ENCODE data around the gene RASGRF2.
A peak's percentile ranks its signal among the peaks of the same experiment; 100 is the strongest.

Gene RASGRF2

GRCh38 chr5:81171769-81172168, 211.6 kb downstream of the RASGRF2 start:
- no peak for DNase-seq (ENCODE audit: low spot score)

DNA sequence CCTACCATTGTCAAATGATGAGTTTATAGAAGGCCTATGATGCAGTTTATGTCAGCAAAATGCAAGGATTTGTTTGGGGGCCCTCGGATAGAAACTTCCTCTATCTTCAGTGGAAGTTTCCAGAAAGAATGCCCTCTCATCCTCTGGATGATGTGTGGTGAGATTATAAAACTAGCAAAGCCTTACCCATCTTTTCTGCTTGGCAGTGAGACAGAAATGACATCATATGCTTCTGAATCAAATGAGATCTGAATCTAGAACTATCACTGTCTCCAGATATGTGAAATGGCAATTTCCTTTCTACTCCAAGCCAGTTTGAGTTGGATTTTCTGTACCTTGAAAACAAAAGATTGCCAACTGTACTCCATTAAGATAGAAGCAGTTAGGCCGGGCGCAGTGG, 212.5 kb downstream of the RASGRF2 start:
- no peak for DNase-seq (ENCODE audit: low spot score)

- DNase-seq (ENCODE audit: low spot score), result no peak
These were observed 216.9 kb downstream of the RASGRF2 start for GRCh38 chr5:81177061-81177460.

DNA sequence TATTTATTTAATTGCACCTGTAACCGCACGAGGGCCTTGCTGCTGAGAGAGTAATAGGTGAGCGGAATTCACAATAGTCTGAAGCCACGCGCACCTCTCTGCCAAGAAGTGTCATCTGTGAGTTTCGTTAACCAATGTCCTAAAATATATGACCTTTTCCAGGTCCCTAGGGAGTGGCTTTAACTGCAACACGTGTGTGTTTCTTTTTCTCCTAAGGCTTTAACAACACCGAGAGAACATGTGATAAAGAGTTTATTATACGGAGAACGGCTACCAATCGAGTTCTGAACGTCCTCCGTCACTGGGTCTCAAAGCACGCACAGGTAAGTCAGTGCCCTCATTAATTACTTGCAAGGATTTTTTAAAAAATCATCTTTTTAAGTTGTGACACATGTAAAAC, 219.8 kb downstream of the RASGRF2 start:
- DNase-seq (ENCODE audit: low spot score), result no peak

GRCh38 chr5:81180780-81181460, 220.8 kb downstream of the RASGRF2 start:
- no peak for DNase-seq (ENCODE audit: low spot score)

DNA sequence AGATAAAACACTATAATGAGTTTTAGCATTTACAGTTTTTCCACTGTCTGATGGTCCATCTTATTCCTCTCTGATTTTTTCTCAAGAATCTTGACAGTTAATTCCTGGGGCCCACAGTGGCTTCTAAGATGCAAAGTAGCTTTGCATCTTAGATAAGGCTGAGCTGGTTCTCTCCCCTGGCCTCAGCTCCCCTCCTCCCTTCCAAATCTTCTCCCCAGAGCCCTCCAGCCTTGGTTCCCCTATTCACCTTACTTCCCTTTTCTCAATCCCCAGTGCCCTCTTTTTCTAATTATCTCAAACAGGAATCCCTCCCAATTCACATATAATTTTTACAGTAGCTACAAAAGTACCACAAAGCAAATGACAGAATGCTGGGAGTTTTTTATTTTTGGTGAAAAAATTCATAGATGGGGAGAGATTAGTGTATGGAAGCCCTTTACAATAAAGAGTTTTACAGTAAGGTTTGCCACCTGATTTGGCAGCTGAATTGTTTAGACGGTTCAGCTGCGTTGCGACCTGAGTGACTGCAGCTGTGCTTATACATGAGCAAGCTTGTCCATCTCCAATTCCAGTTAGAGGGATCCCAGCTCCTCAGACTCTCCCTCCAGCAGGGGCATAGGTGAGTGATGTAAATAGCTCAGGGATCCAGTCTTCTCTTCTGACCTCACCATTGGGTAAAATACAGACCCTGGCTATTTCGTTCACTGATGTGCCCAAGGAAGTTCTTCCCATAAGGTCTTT, 221.6 kb downstream of the RASGRF2 start:
- no peak for DNase-seq (ENCODE audit: low spot score)

- no peak for DNase-seq (ENCODE audit: low spot score)
These were observed 222.5 kb downstream of the RASGRF2 start for GRCh38 chr5:81182396-81183390.

- DNase-seq (ENCODE audit: low spot score), result no peak
These were observed 223.9 kb downstream of the RASGRF2 start for GRCh38 chr5:81183811-81184748.

GRCh38 chr5:81184749-81185110, 224.6 kb downstream of the RASGRF2 start:
- no peak for DNase-seq (ENCODE audit: low spot score)

DNA sequence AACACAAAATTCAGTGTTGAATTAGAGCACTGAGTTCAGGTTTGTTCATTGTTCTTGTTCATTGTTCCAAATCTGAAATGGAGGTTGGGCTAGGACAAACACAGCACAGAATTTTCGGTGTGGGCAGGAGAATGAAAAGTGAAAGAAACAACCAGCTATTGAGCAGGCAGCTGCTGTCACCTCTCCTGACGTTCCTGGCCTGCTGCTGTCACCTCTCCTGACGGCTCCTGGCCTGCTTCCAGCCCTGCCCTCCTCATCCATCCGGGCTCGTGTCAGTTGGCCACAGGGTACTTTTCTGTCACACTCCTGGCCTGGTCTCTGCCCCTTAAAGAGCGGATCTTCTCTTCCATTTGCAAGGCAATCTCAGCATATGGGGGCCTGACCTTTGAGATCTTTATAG, 227.7 kb downstream of the RASGRF2 start:
- no peak for DNase-seq (ENCODE audit: low spot score)

- no peak for DNase-seq (ENCODE audit: low spot score)
These were observed 228.8 kb downstream of the RASGRF2 start for GRCh38 chr5:81188962-81189361.

GRCh38 chr5:81189875-81190498, 229.8 kb downstream of the RASGRF2 start:
- DNase-seq (ENCODE audit: low spot score), result no peak

- DNase-seq (ENCODE audit: low spot score), result no peak
These were observed 231.7 kb downstream of the RASGRF2 start for GRCh38 chr5:81191726-81192372.

GRCh38 chr5:81192373-81192750, 232.2 kb downstream of the RASGRF2 start:
- no peak for DNase-seq (ENCODE audit: low spot score)

DNA sequence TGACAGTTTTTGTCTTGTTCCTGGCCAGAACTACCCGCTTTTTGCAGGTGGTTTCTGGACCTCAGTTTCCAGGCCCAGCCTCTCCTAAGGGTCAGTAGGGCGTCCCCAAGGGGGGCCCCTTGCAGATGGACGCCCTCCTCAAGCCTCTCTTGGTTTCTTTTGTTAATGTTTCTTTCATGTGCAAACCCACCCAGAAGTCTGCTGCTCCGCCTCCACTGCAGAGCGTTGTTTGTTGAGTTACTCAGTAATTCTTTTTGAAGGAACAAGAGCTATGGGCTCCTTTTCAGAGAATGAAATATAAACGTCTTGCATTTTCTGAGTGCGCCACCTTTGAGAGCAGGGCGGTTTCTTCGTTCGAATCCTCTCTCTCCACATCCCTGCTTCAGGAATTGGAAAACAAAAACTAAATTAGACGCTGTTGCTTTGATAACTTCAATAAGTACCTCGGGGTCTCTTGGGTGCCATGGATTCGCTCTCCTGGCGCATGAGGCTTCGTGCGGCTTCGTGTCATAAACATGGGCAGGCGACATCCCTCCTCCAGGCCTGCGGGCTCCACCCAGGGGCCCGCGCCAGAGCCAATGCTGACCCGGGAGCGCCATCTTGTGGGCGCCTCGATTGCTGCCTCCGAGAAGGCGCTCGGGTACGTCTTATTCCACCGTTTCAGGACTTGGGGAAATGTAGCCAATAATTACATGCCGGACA, 234.6 kb downstream of the RASGRF2 start:
- DNase-seq (ENCODE audit: low spot score), result peak; percentile 89

DNA sequence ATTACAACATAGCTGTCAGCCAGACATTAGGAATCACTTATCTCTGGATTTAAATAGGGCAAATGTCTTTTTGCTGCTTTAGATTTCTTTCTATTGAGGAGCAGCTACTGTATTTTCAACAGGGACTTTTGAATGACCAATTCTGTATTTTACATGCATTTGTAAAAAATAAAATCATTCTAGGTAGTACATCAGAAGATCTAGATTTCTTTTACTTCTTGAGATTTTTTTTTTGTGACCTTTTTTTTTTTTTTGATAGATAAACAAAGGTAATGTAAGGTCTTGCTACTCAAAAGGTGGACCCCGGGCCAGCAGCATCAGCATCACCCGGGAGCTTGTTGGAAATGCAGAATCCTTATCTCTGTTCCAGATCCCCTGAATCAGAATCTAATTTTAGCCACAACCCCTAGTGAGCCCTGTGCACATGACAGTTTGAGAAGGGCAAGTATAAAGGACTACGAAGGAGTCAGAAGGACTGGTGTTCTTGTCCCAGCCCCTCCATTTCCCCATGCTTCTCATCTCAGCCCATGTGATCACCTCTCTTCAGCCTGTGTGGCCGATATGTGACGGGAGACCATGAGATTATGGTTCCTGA, 235.3 kb downstream of the RASGRF2 start:
- no peak for DNase-seq (ENCODE audit: low spot score)

GRCh38 chr5:81202655-81203054, 242.5 kb downstream of the RASGRF2 start:
- no peak for DNase-seq (ENCODE audit: low spot score)

DNA sequence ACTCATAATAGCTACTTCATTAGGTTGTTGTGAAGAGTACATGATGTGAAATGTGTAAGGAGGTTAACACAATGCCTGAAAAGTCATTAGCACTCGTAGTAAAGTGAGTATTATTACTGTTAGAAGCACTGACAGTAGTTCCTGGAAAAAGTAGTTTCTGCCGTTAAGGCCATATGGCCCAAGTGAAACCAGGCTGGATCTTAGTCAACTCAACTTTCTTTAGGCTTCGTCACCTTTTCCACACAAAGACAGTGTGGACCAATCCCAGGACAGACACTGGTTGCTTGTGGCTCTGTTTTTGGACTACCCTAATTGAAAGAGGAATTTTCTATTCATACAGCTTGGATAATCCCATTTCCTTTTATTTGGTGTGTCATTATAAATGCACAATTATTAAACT, 243.6 kb downstream of the RASGRF2 start:
- no peak for DNase-seq (ENCODE audit: low spot score)

- no peak for DNase-seq (ENCODE audit: low spot score)
These were observed 244.0 kb downstream of the RASGRF2 start for GRCh38 chr5:81204205-81204604.
